Measurements from ENCODE around the gene CLEC6A. TPM values are rescaled to one million over a fixed set of nuclear protein-coding genes. Genes with fewer than 3 reads are reported as not detected.

The CLEC6A gene
- total and polyA plus RNA-seq, 4 donors, result not detected

DNA sequence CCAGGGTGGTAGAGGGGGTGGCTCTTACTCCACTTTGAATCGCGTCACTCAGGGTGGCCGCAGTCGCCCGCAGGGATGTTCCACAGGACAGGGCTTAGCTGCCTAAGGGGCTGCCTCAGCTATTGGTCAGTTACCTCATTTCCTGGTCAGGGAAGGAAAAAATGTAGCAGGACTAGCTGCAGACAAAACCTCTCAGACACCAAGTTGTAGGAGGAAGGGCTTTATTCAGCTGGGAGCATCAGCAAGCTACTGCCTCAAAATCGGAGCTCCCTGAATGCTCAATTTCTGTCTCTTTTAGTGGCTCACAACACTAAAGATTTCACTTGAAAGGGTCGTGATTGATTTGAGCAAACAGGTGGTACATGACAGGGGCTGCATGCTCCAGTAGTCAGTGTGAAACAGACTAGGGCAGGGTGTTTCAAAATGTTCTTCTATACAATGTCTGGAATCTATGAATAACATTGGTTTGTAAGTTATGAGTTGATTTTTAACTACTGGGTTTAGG lies 6.4 kb upstream of the CLEC6A start:
- H3K27me3 ChIP-seq (ENCODE audit: control insufficient read depth in 4 of 4, insufficient read depth in 4 of 4, low read length in 3 of 4), result peaks cover 0 to 5% (median 0%) of the 10 kb centered on the region in 4 donors
- H3K9ac ChIP-seq (ENCODE audit: low read depth in 1 of 2, low read length in 2 of 2), result no peak overlapping the region
- no peak overlapping the region for H3K27ac ChIP-seq (ENCODE audit: low read depth in 1 of 2, low read length in 2 of 2)
- no peaks in the 10 kb centered on the region for H3K36me3 ChIP-seq (ENCODE audit: control insufficient read depth in 4 of 4, insufficient read depth in 3 of 4, low read depth in 1 of 4, low read length in 3 of 4)
- no peak overlapping the region for H3K4me3 ChIP-seq (ENCODE audit: low read depth in 1 of 3, low read length in 3 of 3)
- no peaks in the 10 kb centered on the region for H3K9me3 ChIP-seq (ENCODE audit: control insufficient read depth in 4 of 4, low read length in 3 of 4)
- TF ChIP-seq HNF4A (conservative IDR thresholded peaks at IDR 0.05), result no peak
- TF ChIP-seq GABPA (IDR thresholded peaks at IDR 0.05 in 1 of 2, conservative IDR thresholded peaks at IDR 0.05 in 1 of 2), result no peak
- no peak for TF ChIP-seq HNF4G (IDR thresholded peaks at IDR 0.05)
- TF ChIP-seq, protein P1, sequence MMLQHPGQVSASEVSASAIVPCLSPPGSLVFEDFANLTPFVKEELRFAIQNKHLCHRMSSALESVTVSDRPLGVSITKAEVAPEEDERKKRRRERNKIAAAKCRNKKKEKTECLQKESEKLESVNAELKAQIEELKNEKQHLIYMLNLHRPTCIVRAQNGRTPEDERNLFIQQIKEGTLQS (IDR thresholded peaks at IDR 0.05), result no peak
- TF ChIP-seq EGR1 (IDR thresholded peaks at IDR 0.05; ENCODE audit: low read depth in 2 of 2), result no peak
- no peak for TF ChIP-seq RXRA (IDR thresholded peaks at IDR 0.05)
- TF ChIP-seq YY1 (IDR thresholded peaks at IDR 0.05), result no peak
- TF ChIP-seq, protein P2, sequence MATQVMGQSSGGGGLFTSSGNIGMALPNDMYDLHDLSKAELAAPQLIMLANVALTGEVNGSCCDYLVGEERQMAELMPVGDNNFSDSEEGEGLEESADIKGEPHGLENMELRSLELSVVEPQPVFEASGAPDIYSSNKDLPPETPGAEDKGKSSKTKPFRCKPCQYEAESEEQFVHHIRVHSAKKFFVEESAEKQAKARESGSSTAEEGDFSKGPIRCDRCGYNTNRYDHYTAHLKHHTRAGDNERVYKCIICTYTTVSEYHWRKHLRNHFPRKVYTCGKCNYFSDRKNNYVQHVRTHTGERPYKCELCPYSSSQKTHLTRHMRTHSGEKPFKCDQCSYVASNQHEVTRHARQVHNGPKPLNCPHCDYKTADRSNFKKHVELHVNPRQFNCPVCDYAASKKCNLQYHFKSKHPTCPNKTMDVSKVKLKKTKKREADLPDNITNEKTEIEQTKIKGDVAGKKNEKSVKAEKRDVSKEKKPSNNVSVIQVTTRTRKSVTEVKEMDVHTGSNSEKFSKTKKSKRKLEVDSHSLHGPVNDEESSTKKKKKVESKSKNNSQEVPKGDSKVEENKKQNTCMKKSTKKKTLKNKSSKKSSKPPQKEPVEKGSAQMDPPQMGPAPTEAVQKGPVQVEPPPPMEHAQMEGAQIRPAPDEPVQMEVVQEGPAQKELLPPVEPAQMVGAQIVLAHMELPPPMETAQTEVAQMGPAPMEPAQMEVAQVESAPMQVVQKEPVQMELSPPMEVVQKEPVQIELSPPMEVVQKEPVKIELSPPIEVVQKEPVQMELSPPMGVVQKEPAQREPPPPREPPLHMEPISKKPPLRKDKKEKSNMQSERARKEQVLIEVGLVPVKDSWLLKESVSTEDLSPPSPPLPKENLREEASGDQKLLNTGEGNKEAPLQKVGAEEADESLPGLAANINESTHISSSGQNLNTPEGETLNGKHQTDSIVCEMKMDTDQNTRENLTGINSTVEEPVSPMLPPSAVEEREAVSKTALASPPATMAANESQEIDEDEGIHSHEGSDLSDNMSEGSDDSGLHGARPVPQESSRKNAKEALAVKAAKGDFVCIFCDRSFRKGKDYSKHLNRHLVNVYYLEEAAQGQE (IDR thresholded peaks at IDR 0.05), result no peak
- TF ChIP-seq SP1 (IDR thresholded peaks at IDR 0.05), result no peak
- TF ChIP-seq, protein P3, sequence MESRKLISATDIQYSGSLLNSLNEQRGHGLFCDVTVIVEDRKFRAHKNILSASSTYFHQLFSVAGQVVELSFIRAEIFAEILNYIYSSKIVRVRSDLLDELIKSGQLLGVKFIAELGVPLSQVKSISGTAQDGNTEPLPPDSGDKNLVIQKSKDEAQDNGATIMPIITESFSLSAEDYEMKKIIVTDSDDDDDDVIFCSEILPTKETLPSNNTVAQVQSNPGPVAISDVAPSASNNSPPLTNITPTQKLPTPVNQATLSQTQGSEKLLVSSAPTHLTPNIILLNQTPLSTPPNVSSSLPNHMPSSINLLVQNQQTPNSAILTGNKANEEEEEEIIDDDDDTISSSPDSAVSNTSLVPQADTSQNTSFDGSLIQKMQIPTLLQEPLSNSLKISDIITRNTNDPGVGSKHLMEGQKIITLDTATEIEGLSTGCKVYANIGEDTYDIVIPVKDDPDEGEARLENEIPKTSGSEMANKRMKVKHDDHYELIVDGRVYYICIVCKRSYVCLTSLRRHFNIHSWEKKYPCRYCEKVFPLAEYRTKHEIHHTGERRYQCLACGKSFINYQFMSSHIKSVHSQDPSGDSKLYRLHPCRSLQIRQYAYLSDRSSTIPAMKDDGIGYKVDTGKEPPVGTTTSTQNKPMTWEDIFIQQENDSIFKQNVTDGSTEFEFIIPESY (IDR thresholded peaks at IDR 0.05), result no peak
- TF ChIP-seq FOXA2 (IDR thresholded peaks at IDR 0.05), result no peak
- no peak for TF ChIP-seq JUND (IDR thresholded peaks at IDR 0.05)
- TF ChIP-seq, protein P4, sequence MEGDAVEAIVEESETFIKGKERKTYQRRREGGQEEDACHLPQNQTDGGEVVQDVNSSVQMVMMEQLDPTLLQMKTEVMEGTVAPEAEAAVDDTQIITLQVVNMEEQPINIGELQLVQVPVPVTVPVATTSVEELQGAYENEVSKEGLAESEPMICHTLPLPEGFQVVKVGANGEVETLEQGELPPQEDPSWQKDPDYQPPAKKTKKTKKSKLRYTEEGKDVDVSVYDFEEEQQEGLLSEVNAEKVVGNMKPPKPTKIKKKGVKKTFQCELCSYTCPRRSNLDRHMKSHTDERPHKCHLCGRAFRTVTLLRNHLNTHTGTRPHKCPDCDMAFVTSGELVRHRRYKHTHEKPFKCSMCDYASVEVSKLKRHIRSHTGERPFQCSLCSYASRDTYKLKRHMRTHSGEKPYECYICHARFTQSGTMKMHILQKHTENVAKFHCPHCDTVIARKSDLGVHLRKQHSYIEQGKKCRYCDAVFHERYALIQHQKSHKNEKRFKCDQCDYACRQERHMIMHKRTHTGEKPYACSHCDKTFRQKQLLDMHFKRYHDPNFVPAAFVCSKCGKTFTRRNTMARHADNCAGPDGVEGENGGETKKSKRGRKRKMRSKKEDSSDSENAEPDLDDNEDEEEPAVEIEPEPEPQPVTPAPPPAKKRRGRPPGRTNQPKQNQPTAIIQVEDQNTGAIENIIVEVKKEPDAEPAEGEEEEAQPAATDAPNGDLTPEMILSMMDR (IDR thresholded peaks at IDR 0.05; ENCODE audit: low read depth, low read length, missing input control), result no peak
- TF ChIP-seq, protein P5, sequence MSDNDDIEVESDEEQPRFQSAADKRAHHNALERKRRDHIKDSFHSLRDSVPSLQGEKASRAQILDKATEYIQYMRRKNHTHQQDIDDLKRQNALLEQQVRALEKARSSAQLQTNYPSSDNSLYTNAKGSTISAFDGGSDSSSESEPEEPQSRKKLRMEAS (IDR thresholded peaks at IDR 0.05), result no peak
- TF ChIP-seq FOXA1 (IDR thresholded peaks at IDR 0.05), result no peak
- 75% methylated on average over 7 of the region's 7 CpGs for WGBS
- no peak for DNase-seq (ENCODE audit: low spot score)
- H3K4me1 ChIP-seq (ENCODE audit: control insufficient read depth in 4 of 4, insufficient read depth in 4 of 4, low read length in 3 of 4), result no peaks in the 10 kb centered on the region

DNA sequence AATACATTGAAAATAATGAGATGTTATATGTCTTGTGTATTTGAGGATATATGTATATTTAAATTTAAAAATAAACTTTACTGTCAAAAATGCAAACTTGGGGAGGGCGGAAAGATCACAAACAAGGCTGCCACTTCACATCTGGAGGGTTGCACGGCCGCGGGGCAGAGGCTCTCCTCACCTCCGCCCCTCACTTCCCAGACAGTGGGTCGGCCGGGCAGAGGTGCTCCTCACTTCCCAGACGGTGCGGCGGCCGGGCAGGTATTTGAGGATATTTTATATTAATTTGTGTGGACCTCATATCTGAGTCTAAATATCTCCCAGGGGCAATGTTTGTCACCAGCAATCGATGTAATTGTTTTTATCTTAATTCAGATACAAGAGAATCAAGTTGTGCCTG lies 3.7 kb upstream of the CLEC6A start:
- Histone ChIP-seq H3K27ac (ENCODE audit: low read depth in 1 of 2, low read length in 2 of 2) (no peak overlapping the region), H3K4me3 (ENCODE audit: low read depth in 1 of 3, low read length in 3 of 3) (no peak overlapping the region), H3K36me3 (ENCODE audit: control insufficient read depth in 4 of 4, insufficient read depth in 3 of 4, low read depth in 1 of 4, low read length in 3 of 4) (no peaks in the 10 kb centered on the region), H3K9me3 (ENCODE audit: control insufficient read depth in 4 of 4, low read length in 3 of 4) (no peaks in the 10 kb centered on the region), H3K4me1 (ENCODE audit: control insufficient read depth in 4 of 4, insufficient read depth in 4 of 4, low read length in 3 of 4) (no peaks in the 10 kb centered on the region), H3K27me3 (ENCODE audit: control insufficient read depth in 4 of 4, insufficient read depth in 4 of 4, low read length in 3 of 4) (peaks cover 0 to 8% (median 2%) of the 10 kb centered on the region in 4 donors), H3K9ac (ENCODE audit: low read depth in 1 of 2, low read length in 2 of 2) (no peak overlapping the region)
- TF ChIP-seq TAF1 (conservative IDR thresholded peaks at IDR 0.05) (no peak), GABPA (IDR thresholded peaks at IDR 0.05 in 1 of 2, conservative IDR thresholded peaks at IDR 0.05 in 1 of 2) (no peak), FOXA1 (IDR thresholded peaks at IDR 0.05) (no peak), HNF4A (conservative IDR thresholded peaks at IDR 0.05) (no peak), RXRA (IDR thresholded peaks at IDR 0.05) (no peak), RAD21 (IDR thresholded peaks at IDR 0.05) (no peak), SP1 (IDR thresholded peaks at IDR 0.05) (no peak), NR2F2 (IDR thresholded peaks at IDR 0.05) (no peak)
- TF ChIP-seq, protein P4 (IDR thresholded peaks at IDR 0.05; ENCODE audit: low read depth, low read length, missing input control), result no peak
- no peak for DNase-seq (ENCODE audit: low spot score)
- WGBS, result 88% methylated on average over 12 of the region's 12 CpGs
